GM21526 (cell line): ENCODE data around the gene TAS1R3.
"Not testable (repeated sequence)": the region's sequence is repeated elsewhere in the genome, so short reads cannot be mapped to it uniquely, and the experiment has no call there.

Source experiments
- ATAC-seq: cut with Tn5 transposase; IDR thresholded peaks from one replicate; pipeline ENCODE4 v1.9.1; 2021; ENCODE audit warnings: moderate library complexity; ENCODE audit not compliant: unreplicated experiment, low FRiP score

TAS1R3 gene

DNA sequence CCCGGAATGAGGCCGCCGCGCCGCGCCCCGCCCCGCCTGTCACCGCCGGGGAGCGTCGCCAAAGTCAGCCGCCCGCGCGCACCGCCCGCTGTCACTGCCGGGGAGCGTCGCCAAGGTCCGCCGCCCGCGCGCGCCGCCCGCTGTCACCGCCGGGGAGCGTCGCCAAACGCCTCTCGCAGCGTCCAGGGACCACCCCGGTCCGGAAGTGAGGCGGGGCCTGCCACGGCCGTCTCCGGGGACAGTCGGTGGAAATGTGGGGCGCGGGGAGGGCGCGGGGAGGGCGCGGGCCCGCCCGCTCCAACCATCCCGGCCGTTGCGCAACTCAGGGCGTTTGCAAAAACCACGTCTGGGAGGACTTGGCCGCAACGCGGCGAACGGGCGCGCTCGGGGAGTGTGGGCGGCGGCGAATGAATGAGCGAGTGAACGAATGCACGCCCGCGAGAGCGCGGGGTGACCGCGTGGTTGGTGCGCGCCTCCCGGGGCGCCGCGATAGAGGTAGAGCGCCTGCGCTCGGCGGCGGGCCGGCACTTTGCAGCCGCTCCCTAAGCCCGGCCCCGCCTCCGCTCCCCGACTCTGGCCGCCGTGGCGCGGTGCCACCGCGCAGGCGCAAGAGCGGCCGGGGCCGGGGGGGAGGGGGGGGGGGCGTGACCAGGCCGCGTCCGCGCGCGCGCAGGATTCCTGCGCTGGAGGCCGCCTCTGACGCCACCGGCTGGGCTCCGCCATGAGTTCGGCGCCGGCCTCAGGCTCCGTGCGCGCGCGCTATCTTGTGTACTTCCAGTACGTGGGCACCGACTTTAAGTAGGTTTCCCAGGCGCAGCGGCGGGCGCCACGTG, 22.9 kb upstream of the TAS1R3 start, which contains the start of the genes ACAP3 and PUSL1:
Gene ACAP3, minus strand, starts transcription at position 8 of the 833 bp plus-strand sequence. CDS start 115 bp downstream, outside the sequence.
Gene PUSL1, plus strand, starts transcription at position 675 of the 833 bp plus-strand sequence. Its CDS starts 47 bp downstream, at position 722.
- peak; percentile 44 for ATAC-seq

- ATAC-seq = peak; percentile 6
Observed at GRCh38 chr1:1308756-1309250, 22.3 kb upstream of the TAS1R3 start.

DNA sequence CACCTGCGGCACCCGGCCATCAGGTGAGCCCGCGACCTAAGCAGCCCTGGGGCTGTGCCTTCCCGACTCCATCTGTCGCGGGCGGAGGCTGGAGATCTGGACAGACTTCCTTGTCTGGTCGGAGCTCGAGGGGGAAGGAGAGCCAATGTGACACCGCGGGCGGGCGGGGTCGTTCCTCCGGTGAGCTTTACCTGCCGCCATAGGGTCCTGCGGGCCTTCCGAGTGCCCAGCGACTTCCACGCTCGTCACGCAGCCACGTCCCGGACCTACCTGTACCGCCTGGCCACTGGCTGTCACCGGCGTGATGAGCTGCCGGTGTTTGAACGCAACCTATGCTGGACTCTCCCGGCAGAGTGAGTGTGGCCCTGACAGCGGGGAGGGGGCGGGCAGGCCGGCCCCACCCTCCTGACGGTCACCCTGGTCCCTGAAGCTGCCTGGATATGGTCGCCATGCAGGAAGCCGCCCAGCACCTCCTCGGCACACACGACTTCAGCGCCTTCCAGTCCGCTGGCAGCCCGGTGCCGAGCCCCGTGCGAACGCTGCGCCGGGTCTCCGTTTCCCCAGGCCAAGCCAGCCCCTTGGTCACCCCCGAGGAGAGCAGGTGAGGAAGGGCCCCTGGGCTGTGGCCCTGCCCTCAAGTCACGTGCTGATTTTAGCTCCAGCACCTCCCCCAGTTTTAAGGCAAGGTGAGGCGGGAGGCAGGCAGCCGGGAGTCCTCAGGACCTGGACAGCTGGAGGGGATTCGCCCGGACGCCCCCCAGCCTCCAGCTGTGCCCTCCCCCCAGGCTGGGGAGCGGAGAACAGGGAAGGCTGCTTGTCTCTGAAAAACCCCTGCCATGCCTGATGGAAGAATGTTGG, 21.6 kb upstream of the TAS1R3 start:
- no peak for ATAC-seq

- ATAC-seq = no peak
Observed at GRCh38 chr1:1310109-1310385, 21.0 kb upstream of the TAS1R3 start.

- no peak for ATAC-seq
Observed at GRCh38 chr1:1310476-1311053, 20.5 kb upstream of the TAS1R3 start.

- ATAC-seq = no peak
Observed at GRCh38 chr1:1311107-1312104, 19.7 kb upstream of the TAS1R3 start.

DNA sequence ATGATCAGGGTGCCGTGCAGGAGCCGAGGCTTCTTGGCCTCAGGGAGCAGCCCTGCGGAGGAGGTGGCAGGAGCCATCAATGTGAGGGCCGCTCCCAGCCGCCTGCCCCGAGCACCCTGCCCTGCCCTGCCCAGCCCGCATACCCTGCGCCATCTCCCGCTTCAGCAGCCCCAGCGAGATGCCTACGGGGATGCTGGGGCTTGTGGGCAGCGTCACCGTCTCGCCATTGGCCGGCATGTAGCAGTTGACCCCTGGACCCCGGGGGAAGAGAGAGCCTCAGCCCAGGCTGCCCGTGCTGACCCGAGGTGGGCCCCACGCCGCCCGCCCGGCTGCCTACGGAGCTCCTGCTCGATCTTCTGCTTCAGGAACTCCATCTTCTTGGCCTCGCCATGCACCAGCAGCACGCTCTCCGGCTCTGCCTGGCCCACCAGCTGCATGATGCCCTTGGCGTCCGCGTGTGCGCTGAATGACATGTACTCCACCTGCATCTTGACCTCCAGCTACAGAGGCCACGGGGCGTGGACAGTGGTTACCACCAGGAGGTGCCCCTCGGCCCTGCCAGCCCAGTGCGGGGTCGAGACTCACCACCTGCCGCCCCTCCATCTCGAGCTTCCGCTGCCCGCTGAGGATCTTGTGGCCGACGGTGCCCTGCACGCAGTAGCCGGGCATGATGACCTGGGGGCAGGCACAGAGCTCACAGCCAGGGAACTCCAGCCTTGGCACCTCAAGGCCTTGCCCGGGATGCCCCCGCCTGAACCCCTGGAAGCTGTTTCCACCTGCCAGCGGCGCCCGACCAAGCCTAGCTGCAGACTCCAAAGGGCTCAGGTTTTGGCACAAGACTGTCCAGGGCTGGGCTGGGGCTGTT, 18.4 kb upstream of the TAS1R3 start:
- no peak for ATAC-seq

DNA sequence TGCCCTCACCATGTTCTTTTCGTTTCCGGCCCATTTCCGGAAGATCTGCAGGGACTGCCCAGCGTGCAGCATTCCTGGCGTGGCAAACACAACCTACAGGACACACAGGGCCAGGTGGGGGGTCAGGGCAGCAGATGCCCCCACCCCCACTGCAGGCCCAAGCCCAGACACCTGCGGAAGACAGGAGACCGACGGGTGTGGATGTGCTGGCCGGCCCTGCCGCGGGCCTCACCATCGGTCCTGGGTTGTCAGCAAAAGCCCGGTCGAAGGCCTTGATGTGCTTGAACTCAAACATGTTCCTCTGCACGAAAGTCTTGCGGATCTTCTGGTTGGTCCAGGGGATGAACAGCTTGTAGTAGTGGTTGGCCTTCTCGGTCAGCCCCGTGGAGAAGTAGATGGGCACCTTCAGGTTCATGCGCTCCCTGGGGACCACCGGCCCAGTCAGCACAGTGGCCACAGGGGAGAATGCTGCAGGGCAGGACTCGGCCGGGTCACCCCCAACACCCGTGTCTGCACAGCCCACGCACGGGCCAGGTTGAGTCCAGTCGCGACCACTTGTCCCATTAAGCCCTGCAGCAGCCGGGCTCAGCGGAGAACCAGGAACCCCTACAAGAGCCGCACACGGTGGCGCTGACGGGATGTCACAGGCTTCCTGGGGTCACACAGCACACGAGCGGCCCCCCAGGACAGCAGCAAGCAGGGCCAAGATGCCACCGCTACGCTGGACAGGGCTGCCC, 17.4 kb upstream of the TAS1R3 start:
- no peak for ATAC-seq

DNA sequence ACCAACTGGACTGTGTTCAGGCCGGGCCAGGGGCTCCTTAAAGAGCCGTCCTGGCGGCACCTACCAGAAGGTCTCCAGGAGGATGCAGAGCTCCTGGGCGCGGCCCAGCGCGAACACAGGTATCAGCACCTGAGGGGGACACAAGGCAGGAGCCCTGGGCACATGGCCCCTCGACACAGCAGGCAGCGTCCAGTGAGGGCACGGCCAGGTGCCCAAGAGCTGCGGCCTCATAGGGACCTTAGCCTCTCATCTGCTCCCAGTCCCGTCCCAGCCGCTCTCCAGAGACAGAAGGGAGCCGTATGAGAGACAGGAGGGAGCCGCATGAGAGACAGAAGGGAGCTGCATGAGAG, 16.9 kb upstream of the TAS1R3 start:
- no peak for ATAC-seq

- no peak for ATAC-seq
Observed at GRCh38 chr1:1314678-1315335, 16.3 kb upstream of the TAS1R3 start.

DNA sequence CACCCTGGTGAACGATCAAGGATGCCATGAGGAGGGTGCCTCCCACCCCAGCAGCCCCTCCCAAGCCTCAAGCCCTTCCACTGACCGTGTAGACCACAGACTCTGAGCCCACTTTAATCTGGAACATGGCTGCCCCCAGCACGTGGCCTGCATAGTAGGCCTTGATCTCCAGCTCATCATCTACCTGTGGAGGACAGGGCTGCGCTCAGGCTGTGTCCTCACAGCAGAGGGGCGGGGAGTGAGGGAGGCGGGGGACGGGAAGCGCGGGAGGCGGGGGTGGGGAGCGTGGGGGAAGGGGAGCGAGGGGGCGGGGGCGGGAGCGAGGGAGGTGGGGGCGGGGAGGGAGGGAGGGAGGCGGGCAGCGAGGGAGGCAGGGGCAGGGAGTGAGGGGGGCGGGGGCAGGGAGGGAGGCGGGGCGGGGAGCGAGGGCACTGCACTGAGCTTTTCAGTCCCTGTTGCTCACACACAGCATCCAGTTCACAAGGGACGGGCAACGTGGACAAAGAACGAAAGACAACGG, 15.6 kb upstream of the TAS1R3 start:
- ATAC-seq = no peak

GRCh38 chr1:1316199-1316598, 14.9 kb upstream of the TAS1R3 start:
- not testable (repeated sequence) for ATAC-seq

DNA sequence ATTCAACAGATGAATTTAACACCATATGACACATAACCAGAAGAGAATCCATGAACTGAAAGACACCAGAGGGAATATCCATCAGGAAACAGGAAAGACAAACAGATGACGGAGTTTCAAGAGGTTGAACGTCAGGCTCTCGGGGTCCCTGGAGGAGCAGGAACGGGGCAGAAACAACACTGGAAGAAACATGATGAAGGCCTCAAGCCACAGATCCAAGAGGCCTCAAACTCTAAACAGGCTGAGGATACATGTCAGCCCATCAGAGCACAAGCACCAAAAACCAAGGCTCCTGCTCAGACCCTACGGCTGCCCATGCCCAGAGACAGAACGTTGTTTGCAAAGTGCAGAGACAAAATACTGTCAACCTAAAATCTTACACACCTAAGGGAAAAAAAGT, 13.7 kb upstream of the TAS1R3 start:
- no peak for ATAC-seq

- no peak for ATAC-seq
Observed at GRCh38 chr1:1318131-1318652, 12.9 kb upstream of the TAS1R3 start.

DNA sequence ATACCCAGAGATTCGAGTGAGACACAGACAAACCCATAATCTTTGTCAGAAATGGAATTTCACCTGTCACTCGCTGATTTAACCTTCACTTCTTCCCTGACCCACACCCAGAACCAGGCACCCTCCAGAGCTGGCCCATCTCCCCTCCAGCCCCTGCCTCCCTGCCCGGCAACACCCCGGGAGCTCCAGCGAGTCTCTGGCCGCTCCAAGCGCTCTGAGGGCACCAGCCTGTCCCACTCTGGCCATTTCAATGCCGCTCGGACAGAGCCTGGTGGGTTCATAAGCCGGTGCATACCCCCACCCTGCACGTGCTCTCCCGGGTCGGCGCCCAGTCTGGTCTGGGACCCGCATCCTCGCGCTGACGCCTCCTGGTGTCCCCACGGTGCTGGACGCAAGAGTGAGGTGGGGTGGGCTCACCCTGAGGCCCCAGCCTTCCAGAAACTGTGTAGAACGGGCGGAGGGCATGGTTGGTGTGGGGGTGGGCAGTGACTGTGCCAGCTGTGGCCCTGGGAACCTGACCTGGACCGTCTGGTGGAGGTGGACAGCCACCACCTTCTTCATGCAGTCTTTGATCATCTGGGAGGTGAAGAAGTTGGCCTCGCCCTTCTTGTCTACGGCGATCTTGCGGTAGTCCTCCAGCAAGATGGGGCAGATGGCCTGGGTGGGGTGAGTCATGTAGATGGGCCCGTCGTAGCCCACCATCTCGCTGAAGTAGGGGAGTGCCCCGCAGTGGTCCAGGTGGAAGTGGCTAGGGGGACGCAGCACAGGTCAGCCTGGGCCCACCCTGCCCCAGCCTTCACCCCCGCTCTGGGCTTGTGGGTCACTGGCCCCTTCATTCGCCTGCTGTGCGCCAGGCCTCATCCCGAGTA, 12.1 kb upstream of the TAS1R3 start:
- ATAC-seq = no peak

DNA sequence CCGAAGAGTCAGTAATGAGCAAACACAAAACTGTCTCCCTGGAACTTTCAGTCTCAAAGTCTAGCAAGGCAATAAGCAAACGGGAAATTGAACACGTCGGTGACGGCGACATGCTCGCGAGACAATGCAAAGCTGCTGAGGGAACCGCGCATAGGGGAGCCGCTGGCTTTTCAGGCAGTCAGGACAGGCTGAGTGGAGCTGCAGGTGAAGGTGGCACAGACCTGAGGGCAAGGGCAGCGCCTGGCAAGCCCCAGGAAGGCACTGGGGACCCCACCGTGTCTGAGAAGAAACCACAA, 11.5 kb upstream of the TAS1R3 start:
- no peak for ATAC-seq
